Panc1 (cell line): ENCODE measurements around the gene NCAPD2.

ENCODE experiments used
- POLR2AphosphoS5 ChIP-seq: IDR thresholded peaks from 2 replicates; pipeline ENCODE4 v1.6.1; 2012; ENCODE audit warnings: mild to moderate bottlenecking, low read depth, low read length, moderate library complexity
- SIN3A ChIP-seq: IDR thresholded peaks from 2 replicates; pipeline ENCODE4 v1.6.1; 2012; ENCODE audit warnings: low read depth, mild to moderate bottlenecking, low read length, moderate library complexity, borderline replicate concordance; ENCODE audit not compliant: insufficient read depth
- TCF7L2 ChIP-seq: IDR thresholded peaks from 2 replicates; pipeline ENCODE4 v1.6.1; 2011; ENCODE audit warnings: mild to moderate bottlenecking, low read depth, low read length, inconsistent platforms
- TF ChIP-seq, protein P1 (sequence below): fragments of 450-650 bp; IDR thresholded peaks from 2 replicates; pipeline ENCODE4 v1.5.1; 2017; ENCODE audit warnings: mild to moderate bottlenecking
- TF ChIP-seq, protein P2 (sequence below), 2 experiments: IDR thresholded peaks; 2 replicates each; pipeline ENCODE4 v1.6.1; 2011 to 2012; ENCODE audit warnings: low read depth in 2 of 2, control low read depth in 1 of 2, low read length in 1 of 2, mild to moderate bottlenecking in 1 of 2, moderate library complexity in 1 of 2; ENCODE audit not compliant: insufficient read depth in 1 of 2

DNA sequence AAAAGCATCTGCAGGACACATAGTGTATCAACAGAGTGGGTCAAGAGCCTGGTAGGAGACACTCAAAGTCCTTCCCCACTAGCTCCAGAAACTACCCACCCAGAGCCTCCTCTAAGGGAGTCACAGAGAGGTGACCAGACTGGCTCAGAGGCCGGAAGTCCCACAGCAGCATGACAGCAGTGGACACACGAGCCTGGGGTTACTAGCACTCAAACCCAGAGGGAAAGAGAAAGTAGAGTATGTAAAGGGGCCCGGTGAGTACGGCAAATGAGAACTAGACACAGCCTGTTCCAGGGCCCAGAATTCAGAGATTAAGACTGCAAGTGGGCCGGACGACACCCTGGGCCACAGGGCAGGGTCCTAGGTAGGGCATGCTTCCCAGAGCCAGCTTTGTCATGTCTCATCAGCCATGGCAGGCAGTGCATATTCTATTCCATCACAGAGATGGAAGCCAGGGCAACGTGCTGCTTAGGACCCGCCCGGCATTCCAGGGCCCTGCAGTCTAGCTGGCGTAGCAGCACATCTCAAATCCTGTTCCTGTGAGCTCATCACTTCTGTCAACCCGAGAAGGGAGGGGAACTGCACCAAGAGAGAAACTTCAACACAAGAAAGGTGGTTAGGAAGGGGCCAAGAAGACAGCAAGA is 57.7 kb downstream of the NCAPD2 start:
- TF ChIP-seq, protein P1, sequence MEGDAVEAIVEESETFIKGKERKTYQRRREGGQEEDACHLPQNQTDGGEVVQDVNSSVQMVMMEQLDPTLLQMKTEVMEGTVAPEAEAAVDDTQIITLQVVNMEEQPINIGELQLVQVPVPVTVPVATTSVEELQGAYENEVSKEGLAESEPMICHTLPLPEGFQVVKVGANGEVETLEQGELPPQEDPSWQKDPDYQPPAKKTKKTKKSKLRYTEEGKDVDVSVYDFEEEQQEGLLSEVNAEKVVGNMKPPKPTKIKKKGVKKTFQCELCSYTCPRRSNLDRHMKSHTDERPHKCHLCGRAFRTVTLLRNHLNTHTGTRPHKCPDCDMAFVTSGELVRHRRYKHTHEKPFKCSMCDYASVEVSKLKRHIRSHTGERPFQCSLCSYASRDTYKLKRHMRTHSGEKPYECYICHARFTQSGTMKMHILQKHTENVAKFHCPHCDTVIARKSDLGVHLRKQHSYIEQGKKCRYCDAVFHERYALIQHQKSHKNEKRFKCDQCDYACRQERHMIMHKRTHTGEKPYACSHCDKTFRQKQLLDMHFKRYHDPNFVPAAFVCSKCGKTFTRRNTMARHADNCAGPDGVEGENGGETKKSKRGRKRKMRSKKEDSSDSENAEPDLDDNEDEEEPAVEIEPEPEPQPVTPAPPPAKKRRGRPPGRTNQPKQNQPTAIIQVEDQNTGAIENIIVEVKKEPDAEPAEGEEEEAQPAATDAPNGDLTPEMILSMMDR = no peak
- no peak for TF ChIP-seq POLR2AphosphoS5
- no peak for TF ChIP-seq TCF7L2
- TF ChIP-seq, protein P2, sequence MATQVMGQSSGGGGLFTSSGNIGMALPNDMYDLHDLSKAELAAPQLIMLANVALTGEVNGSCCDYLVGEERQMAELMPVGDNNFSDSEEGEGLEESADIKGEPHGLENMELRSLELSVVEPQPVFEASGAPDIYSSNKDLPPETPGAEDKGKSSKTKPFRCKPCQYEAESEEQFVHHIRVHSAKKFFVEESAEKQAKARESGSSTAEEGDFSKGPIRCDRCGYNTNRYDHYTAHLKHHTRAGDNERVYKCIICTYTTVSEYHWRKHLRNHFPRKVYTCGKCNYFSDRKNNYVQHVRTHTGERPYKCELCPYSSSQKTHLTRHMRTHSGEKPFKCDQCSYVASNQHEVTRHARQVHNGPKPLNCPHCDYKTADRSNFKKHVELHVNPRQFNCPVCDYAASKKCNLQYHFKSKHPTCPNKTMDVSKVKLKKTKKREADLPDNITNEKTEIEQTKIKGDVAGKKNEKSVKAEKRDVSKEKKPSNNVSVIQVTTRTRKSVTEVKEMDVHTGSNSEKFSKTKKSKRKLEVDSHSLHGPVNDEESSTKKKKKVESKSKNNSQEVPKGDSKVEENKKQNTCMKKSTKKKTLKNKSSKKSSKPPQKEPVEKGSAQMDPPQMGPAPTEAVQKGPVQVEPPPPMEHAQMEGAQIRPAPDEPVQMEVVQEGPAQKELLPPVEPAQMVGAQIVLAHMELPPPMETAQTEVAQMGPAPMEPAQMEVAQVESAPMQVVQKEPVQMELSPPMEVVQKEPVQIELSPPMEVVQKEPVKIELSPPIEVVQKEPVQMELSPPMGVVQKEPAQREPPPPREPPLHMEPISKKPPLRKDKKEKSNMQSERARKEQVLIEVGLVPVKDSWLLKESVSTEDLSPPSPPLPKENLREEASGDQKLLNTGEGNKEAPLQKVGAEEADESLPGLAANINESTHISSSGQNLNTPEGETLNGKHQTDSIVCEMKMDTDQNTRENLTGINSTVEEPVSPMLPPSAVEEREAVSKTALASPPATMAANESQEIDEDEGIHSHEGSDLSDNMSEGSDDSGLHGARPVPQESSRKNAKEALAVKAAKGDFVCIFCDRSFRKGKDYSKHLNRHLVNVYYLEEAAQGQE (IDR thresholded peaks at IDR 0.05; ENCODE audit: insufficient read depth in 1 of 2, low read depth in 2 of 2, low read length in 1 of 2) = no peak
- TF ChIP-seq SIN3A = no peak
